Measurements from ENCODE around the gene HOXB1. TPM values are rescaled to one million over a fixed set of nuclear protein-coding genes. Genes with fewer than 3 reads are reported as not detected.

HOXB1 gene
- total and polyA plus RNA-seq, 2 donors (not counting 3 experiments of a cell fraction or from before 2014, with no cell fraction given): not detected

GRCh38 chr17:48541577-48542113, 10.8 kb upstream of the HOXB1 start:
- no peaks in the 10 kb centered on the region for H3K36me3 ChIP-seq (ENCODE audit: control insufficient read depth in 2 of 2, extremely low read depth in 1 of 2, insufficient read depth in 2 of 2, low read length in 2 of 2)
- H3K27me3 ChIP-seq (ENCODE audit: control insufficient read depth in 2 of 2, insufficient read depth in 2 of 2, low read length in 2 of 2): no peaks in the 10 kb centered on the region
- H3K4me1 ChIP-seq (ENCODE audit: control insufficient read depth, extremely low read depth, insufficient read depth, low read length): peaks cover 26% of the 10 kb centered on the region
- TF ChIP-seq POLR2A (IDR thresholded peaks at IDR 0.05; ENCODE audit: low read depth, low read length) (peak; percentile 79), POLR2AphosphoS5 (IDR thresholded peaks at IDR 0.05; ENCODE audit: insufficient read depth, low read depth, low read length) (peak; percentile 23)
- TF ChIP-seq, protein P1, sequence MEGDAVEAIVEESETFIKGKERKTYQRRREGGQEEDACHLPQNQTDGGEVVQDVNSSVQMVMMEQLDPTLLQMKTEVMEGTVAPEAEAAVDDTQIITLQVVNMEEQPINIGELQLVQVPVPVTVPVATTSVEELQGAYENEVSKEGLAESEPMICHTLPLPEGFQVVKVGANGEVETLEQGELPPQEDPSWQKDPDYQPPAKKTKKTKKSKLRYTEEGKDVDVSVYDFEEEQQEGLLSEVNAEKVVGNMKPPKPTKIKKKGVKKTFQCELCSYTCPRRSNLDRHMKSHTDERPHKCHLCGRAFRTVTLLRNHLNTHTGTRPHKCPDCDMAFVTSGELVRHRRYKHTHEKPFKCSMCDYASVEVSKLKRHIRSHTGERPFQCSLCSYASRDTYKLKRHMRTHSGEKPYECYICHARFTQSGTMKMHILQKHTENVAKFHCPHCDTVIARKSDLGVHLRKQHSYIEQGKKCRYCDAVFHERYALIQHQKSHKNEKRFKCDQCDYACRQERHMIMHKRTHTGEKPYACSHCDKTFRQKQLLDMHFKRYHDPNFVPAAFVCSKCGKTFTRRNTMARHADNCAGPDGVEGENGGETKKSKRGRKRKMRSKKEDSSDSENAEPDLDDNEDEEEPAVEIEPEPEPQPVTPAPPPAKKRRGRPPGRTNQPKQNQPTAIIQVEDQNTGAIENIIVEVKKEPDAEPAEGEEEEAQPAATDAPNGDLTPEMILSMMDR (IDR thresholded peaks at IDR 0.05; ENCODE audit: extremely low read depth in 1 of 2, insufficient read depth in 1 of 2, low read depth in 1 of 2, low read length in 2 of 2): no peak
- FAIRE-seq (no peak), DNase-seq (ENCODE audit: low read depth, low spot score) (no peak)
- no TSS peak for BruUV-seq (replicated peaks)
- H3K79me2 ChIP-seq (ENCODE audit: control insufficient read depth, insufficient read depth, low read length): peaks cover 46% of the 10 kb centered on the region
- intact Hi-C loops (cut with micrococcal nuclease): loop anchor here (2.0 kb wide), 1 partner anchor 49 kb away; no protein-coding TSS in a partner anchor
- H3K9me1 ChIP-seq (replicated peaks; ENCODE audit: control insufficient read depth, extremely low read depth, insufficient read depth, low read length): no peaks in the 10 kb centered on the region
- H4K20me1 ChIP-seq (replicated peaks; ENCODE audit: control insufficient read depth, extremely low read depth, insufficient read depth, low read length): no peaks in the 10 kb centered on the region
- H3K9me3 ChIP-seq (replicated peaks; ENCODE audit: control insufficient read depth, insufficient read depth, low read length): no peaks in the 10 kb centered on the region
- peak overlapping the region; percentile 91 for H3K9ac ChIP-seq (replicated peaks; ENCODE audit: extremely low read depth, insufficient read depth, low read length)
- H3K4me3 ChIP-seq (replicated peaks in 1 of 3; ENCODE audit: insufficient read depth in 1 of 3, low read depth in 1 of 3, low read length in 3 of 3): peak overlapping the region; percentile 88 to 99 (median 97)
- CTCF ChIA-PET: interaction anchor here (0.7 to 3.9 kb wide), 10 partner anchors 15 to 208 kb away, joined by 3 to 14 read pairs (median 4); partner anchors contain the start of gene HOXB5
- H3K27ac ChIP-seq (ENCODE audit: insufficient read depth, low read depth, low read length): peak overlapping the region; percentile 80
- peak overlapping the region; percentile 69 for H2AFZ ChIP-seq (ENCODE audit: low read depth, low read length)
- peak overlapping the region; percentile 89 for H3K4me2 ChIP-seq (ENCODE audit: insufficient read depth, low read length)
- POLR2A ChIA-PET: interaction anchor here (0.9 kb wide), 1 partner anchor 9 kb away, joined by 4 read pairs; no protein-coding TSS in a partner anchor
- dilution Hi-C loops (cut with MboI; ENCODE audit: extremely low pct_ligation_motif_present, low sequenced_read_pairs): no loop called here

GRCh38 chr17:48541036-48541576, 10.3 kb upstream of the HOXB1 start:
- CTCF ChIA-PET: interaction anchor here (0.7 to 3.9 kb wide), 10 partner anchors 16 to 208 kb away, joined by 3 to 14 read pairs (median 4); partner anchors contain the start of gene HOXB5
- H3K9me3 ChIP-seq (replicated peaks; ENCODE audit: control insufficient read depth, insufficient read depth, low read length): no peaks in the 10 kb centered on the region
- no peak for TF ChIP-seq FOS (IDR thresholded peaks at IDR 0.05; ENCODE audit: borderline replicate concordance, insufficient read depth, low read length)
- no peak for TF ChIP-seq POLR2A (IDR thresholded peaks at IDR 0.05; ENCODE audit: low read depth, low read length)
- TF ChIP-seq MYC (IDR thresholded peaks at IDR 0.05; ENCODE audit: low read depth, low read length): no peak
- TF ChIP-seq GATA2 (IDR thresholded peaks at IDR 0.05; ENCODE audit: insufficient read depth, insufficient read length, low read depth, low read length): no peak
- TF ChIP-seq MAX (IDR thresholded peaks at IDR 0.05; ENCODE audit: insufficient read depth, insufficient read length): no peak
- TF ChIP-seq, protein P1 (IDR thresholded peaks at IDR 0.05; ENCODE audit: extremely low read depth in 1 of 2, insufficient read depth in 1 of 2, low read depth in 1 of 2, low read length in 2 of 2): no peak
- TF ChIP-seq EZH2 (IDR thresholded peaks at IDR 0.05; ENCODE audit: borderline replicate concordance, low read depth, low read length, severe bottlenecking): no peak
- TF ChIP-seq POLR2AphosphoS5 (IDR thresholded peaks at IDR 0.05; ENCODE audit: insufficient read depth, low read depth, low read length): no peak
- no peak for TF ChIP-seq JUN (IDR thresholded peaks at IDR 0.05; ENCODE audit: borderline replicate concordance, insufficient read depth, insufficient read length, low read depth)
- no peaks in the 10 kb centered on the region for H4K20me1 ChIP-seq (replicated peaks; ENCODE audit: control insufficient read depth, extremely low read depth, insufficient read depth, low read length)
- dilution Hi-C loops (cut with MboI; ENCODE audit: extremely low pct_ligation_motif_present, low sequenced_read_pairs): no loop called here
- peaks cover 21% of the 10 kb centered on the region for H3K4me1 ChIP-seq (ENCODE audit: control insufficient read depth, extremely low read depth, insufficient read depth, low read length)
- intact Hi-C loops (cut with micrococcal nuclease): no loop called here
- peak; percentile 53 for DNase-seq (ENCODE audit: low read depth, low spot score)
- H3K36me3 ChIP-seq (ENCODE audit: control insufficient read depth in 2 of 2, extremely low read depth in 1 of 2, insufficient read depth in 2 of 2, low read length in 2 of 2): no peaks in the 10 kb centered on the region
- H2AFZ ChIP-seq (ENCODE audit: low read depth, low read length): peak overlapping the region; percentile 69
- peak overlapping the region; percentile 91 for H3K9ac ChIP-seq (replicated peaks; ENCODE audit: extremely low read depth, insufficient read depth, low read length)
- H3K27ac ChIP-seq (ENCODE audit: insufficient read depth, low read depth, low read length): peak overlapping the region; percentile 80
- H3K9me1 ChIP-seq (replicated peaks; ENCODE audit: control insufficient read depth, extremely low read depth, insufficient read depth, low read length): no peaks in the 10 kb centered on the region
- H3K4me3 ChIP-seq (replicated peaks in 1 of 3; ENCODE audit: insufficient read depth in 1 of 3, low read depth in 1 of 3, low read length in 3 of 3): peak overlapping the region; percentile 2 to 88 (median 41)
- H3K4me2 ChIP-seq (ENCODE audit: insufficient read depth, low read length): peak overlapping the region; percentile 76
- POLR2A ChIA-PET: interaction anchor here (0.9 kb wide), 1 partner anchor 8 kb away, joined by 4 read pairs; no protein-coding TSS in a partner anchor
- no peaks in the 10 kb centered on the region for H3K27me3 ChIP-seq (ENCODE audit: control insufficient read depth in 2 of 2, insufficient read depth in 2 of 2, low read length in 2 of 2)
- BruUV-seq (replicated peaks): no TSS peak
- H3K79me2 ChIP-seq (ENCODE audit: control insufficient read depth, insufficient read depth, low read length): peaks cover 41% of the 10 kb centered on the region
- FAIRE-seq: peak; percentile 70
